HepG2 (cell line): Measurements from ENCODE around the gene PDE4DIP.
"Not testable (repeated sequence)": the region's sequence is repeated elsewhere in the genome, so short reads cannot be mapped to it uniquely, and the experiment has no call there.

Source experiments
- ARID2 ChIP-seq: sonication (generic); formaldehyde crosslinking; IDR thresholded peaks from 2 replicates; pipeline ENCODE4 v1.8.1; 2022; ENCODE audit warnings: mild to moderate bottlenecking, missing genetic modification reagents, borderline replicate concordance
- EP300 ChIP-seq, 3 experiments: sonication (generic) in 1 of 3; formaldehyde crosslinking in 1 of 3; IDR thresholded peaks; 2 replicates each; pipeline versions ENCODE4 v1.5.1 to v1.6.1; 2011 to 2020; ENCODE audit warnings: low read depth in 2 of 3, low read length in 2 of 3, borderline replicate concordance in 1 of 3, improper control_type of control experiment in 1 of 3, mild to moderate bottlenecking in 1 of 3, missing genetic modification reagents in 1 of 3, moderate library complexity in 1 of 3
- HCFC1 ChIP-seq: fragments of 150-350 bp; IDR thresholded peaks from 2 replicates; pipeline ENCODE4 v1.6.1; 2014; ENCODE audit warnings: low read depth, low read length
- KLF13 ChIP-seq: sonication (generic); formaldehyde crosslinking; IDR thresholded peaks from 2 replicates; pipeline ENCODE4 v1.4.0; 2020; ENCODE audit warnings: mild to moderate bottlenecking, missing genetic modification reagents
- ZNF501 ChIP-seq: sonication (generic); formaldehyde crosslinking; IDR thresholded peaks from 2 replicates; pipeline ENCODE4 v1.5.1; 2020; ENCODE audit warnings: mild to moderate bottlenecking, moderate library complexity, missing genetic modification reagents

DNA sequence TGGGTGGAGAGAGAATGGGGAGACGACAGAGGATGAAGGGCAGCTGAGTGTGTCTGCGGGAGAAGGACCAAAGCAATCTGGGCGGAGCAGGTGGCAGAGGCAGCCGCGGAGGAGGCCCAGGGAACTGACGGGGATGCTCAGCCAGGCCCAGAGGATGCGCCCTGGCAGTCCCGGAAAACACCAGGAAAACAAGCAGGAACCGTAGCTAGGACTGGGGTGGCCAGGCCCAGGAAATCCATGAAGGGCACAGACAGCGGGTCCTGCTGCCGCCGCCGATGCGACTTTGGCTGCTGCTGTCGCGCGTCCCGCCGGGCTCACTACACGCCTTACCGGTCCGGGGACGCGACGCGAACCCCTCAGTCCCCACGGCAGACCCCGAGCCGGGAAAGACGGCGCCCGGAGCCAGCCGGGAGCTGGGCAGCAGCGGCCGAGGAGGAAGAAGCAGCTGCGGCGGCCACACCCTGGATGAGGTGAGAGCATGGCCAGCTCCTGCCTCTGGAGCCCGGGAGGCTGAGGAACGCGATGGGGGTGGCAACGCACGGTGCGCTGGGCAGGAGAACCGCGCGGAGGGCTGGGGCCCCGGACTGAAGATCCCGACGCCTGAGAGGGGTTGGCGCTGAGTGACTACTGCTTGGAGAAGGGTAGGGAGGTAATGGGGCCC lies 35.8 kb upstream of the PDE4DIP start:
- not testable (repeated sequence) for TF ChIP-seq HCFC1; ZNF501; EP300 (IDR thresholded peaks at IDR 0.05; ENCODE audit: low read depth in 2 of 2, low read length in 2 of 2); EP300 (CRISPR knock-in tag; IDR thresholded peaks at IDR 0.05; ENCODE audit: borderline replicate concordance); ARID2 (CRISPR knock-in tag); KLF13
